ENCODE results near the gene MAGEB17.

GRCh38 chrX:16210061-16210460 lies 42.8 kb downstream of the MAGEB17 start:
- TF ChIP-seq, protein P1, sequence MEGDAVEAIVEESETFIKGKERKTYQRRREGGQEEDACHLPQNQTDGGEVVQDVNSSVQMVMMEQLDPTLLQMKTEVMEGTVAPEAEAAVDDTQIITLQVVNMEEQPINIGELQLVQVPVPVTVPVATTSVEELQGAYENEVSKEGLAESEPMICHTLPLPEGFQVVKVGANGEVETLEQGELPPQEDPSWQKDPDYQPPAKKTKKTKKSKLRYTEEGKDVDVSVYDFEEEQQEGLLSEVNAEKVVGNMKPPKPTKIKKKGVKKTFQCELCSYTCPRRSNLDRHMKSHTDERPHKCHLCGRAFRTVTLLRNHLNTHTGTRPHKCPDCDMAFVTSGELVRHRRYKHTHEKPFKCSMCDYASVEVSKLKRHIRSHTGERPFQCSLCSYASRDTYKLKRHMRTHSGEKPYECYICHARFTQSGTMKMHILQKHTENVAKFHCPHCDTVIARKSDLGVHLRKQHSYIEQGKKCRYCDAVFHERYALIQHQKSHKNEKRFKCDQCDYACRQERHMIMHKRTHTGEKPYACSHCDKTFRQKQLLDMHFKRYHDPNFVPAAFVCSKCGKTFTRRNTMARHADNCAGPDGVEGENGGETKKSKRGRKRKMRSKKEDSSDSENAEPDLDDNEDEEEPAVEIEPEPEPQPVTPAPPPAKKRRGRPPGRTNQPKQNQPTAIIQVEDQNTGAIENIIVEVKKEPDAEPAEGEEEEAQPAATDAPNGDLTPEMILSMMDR (conservative IDR thresholded peaks at IDR 0.05; ENCODE audit: low read depth, low read length), result no peak
- no peak for TF ChIP-seq EZH2phosphoT487 (IDR thresholded peaks at IDR 0.05; ENCODE audit: borderline replicate concordance, low read length)
- TF ChIP-seq EZH2 (IDR thresholded peaks at IDR 0.05; ENCODE audit: low read length, unreplicated experiment), result no peak

Measured in PC-3 (cell line).